H1 (cell line): ENCODE measurements around the gene SLC35F3. TPM values are rescaled to one million over a fixed set of nuclear protein-coding genes. Genes with fewer than 3 reads are reported as not detected.

ENCODE experiments used
- BACH1 ChIP-seq: IDR thresholded peaks from 2 replicates; pipeline ENCODE4 v1.6.1; 2012; ENCODE audit warnings: low read length, improper control_type of control experiment
- BRCA1 ChIP-seq: IDR thresholded peaks from 2 replicates; pipeline ENCODE4 v1.6.1; 2012; ENCODE audit warnings: low read depth, low read length, improper control_type of control experiment
- EP300 ChIP-seq, 2 experiments: IDR thresholded peaks; 1 replicate in 1 of 2; 2 replicates in 1 of 2; pipeline ENCODE4 v1.6.1; 2011 to 2012; ENCODE audit warnings: low read depth in 2 of 2, low read length in 2 of 2, mild to moderate bottlenecking in 2 of 2, borderline replicate concordance in 1 of 2, inconsistent platforms in 1 of 2, moderate library complexity in 1 of 2
- GABPA ChIP-seq: IDR thresholded peaks from 2 replicates; pipeline ENCODE4 v1.6.1; 2011; ENCODE audit warnings: mild to moderate bottlenecking, low read length, moderate library complexity, borderline replicate concordance; ENCODE audit not compliant: insufficient read depth
- NRF1 ChIP-seq: IDR thresholded peaks from 2 replicates; pipeline ENCODE4 v1.6.1; 2011; ENCODE audit warnings: mild to moderate bottlenecking, low read depth, low read length, improper control_type of control experiment
- POLR2AphosphoS5 ChIP-seq: IDR thresholded peaks from 2 replicates; pipeline ENCODE4 v1.6.1; 2011; ENCODE audit warnings: low read depth, low read length
- SAP30 ChIP-seq: fragments of 300-600 bp; sonication (generic); IDR thresholded peaks from 2 replicates; pipeline ENCODE4 v1.7.1; 2012; ENCODE audit warnings: low read length, moderate library complexity, mild to moderate bottlenecking, inconsistent platforms; ENCODE audit not compliant: insufficient read depth, insufficient replicate concordance
- SIRT6 ChIP-seq: IDR thresholded peaks from one replicate; pipeline ENCODE4 v1.7.1; 2012; ENCODE audit warnings: low read length, inconsistent platforms
- SP1 ChIP-seq: IDR thresholded peaks from 2 replicates; pipeline ENCODE4 v1.6.1; 2011; ENCODE audit warnings: low read depth, low read length
- SP2 ChIP-seq: IDR thresholded peaks from 2 replicates; pipeline ENCODE4 v1.6.1; 2012; ENCODE audit warnings: mild to moderate bottlenecking, low read length, inconsistent platforms
- TBP ChIP-seq: IDR thresholded peaks from 2 replicates; pipeline ENCODE4 v1.6.1; 2011; ENCODE audit warnings: low read depth, low read length, improper control_type of control experiment
- TCF12 ChIP-seq: IDR thresholded peaks from 2 replicates; pipeline ENCODE4 v1.6.1; 2011; ENCODE audit warnings: low read depth, mild to moderate bottlenecking, low read length
- YY1 ChIP-seq: IDR thresholded peaks from 2 replicates; pipeline ENCODE4 v1.6.1; 2011; ENCODE audit warnings: low read depth, mild to moderate bottlenecking, low read length
- ZNF274 ChIP-seq: IDR thresholded peaks from 2 replicates; pipeline ENCODE4 v1.7.0; 2012; ENCODE audit warnings: low read length, borderline replicate concordance; ENCODE audit errors: extremely low read depth
- polyA plus RNA-seq, 7 experiments: library from polyadenylated mRNA; depleted of rRNA in 3 of 7; stranded (reverse) in 5 of 7; unstranded in 2 of 7; fragments of >200 nt in 5 of 7; fragments of 200-250 nt in 2 of 7; gene quantifications; 1 replicate in 5 of 7; 2 replicates in 1 of 7; 4 replicates in 1 of 7; pipeline versions ENCODE4 v1.2.1 to v1.2.3, GENCODE V29; 2011 to 2013; ENCODE audit warnings: missing spikeins in 2 of 7, mixed read lengths in 2 of 7
- total RNA-seq: library from RNA; stranded (reverse); fragmentation: NEBNext Ultra II Directional; extraction: Animal tissue kit (Norgen Biotek cat#: 25700); gene quantifications from 2 replicates; pipeline ENCODE4 v1.2.1, GENCODE V29; 2021
- TF ChIP-seq, protein P1 (sequence below): IDR thresholded peaks from 2 replicates; pipeline ENCODE4 v1.6.1; 2012; ENCODE audit warnings: inconsistent platforms
- TF ChIP-seq, protein P2 (sequence below): IDR thresholded peaks from 2 replicates; pipeline ENCODE4 v1.6.1; 2011; ENCODE audit warnings: low read depth, mild to moderate bottlenecking, low read length; ENCODE audit not compliant: insufficient read depth

The SLC35F3 gene
- total and polyA plus RNA-seq, 2 of the 8 experiments (the other 6 are each of a cell fraction or from before 2014, with no cell fraction given) = 0.78 to 1.2 TPM

DNA sequence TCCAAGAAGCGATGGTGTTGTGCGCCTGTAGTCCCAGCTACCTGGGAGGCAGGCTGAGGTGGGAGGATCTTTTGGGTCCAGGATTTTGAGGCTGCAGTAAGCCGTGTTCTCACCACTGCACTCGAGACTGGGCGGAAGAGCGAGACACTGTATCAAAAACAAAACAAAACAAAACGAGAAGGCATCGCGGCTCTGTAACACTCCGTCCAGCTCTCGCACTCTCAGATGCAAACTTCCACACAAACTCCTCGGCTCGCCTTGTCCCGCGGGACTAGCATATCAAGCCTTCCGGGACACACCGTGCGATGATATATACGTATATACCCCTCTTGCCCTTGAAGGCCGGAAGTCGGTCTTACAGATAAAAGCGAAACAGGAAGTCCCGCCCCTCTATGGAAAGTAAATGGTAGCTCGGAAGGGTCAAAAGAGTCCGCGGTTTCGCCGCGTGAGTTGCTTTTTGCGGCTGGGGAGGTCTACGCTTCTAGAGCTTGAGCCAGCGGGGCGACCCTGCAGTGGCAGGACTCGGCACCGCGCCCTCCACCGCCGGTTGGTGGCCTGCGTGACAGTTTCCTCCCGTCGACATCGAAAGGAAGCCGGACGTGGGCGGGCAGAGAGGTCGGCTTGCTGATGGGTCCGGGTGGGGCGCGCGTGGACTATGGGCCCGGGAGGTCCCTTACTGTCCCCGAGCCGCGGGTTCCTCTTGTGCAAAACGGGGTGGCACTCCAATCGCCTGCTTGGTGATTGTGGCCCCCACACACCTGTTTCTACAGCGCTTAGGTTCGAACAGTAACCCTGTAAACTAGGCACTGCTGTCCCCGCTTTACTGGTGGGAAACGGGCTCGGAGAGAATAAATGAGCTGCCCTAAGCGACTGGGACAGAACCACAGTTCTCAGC, 468.8 kb downstream of the SLC35F3 start, which contains the start of gene COA6 (continued):
- TF ChIP-seq GABPA = peak; percentile 94
- TF ChIP-seq EP300 (IDR thresholded peaks at IDR 0.05; ENCODE audit: borderline replicate concordance in 1 of 2, low read depth in 2 of 2, low read length in 2 of 2) = no peak
- TF ChIP-seq TBP = peak; percentile 88
- TF ChIP-seq, protein P1, sequence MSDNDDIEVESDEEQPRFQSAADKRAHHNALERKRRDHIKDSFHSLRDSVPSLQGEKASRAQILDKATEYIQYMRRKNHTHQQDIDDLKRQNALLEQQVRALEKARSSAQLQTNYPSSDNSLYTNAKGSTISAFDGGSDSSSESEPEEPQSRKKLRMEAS = peak; percentile 60
- TF ChIP-seq SAP30 = no peak
- no peak for TF ChIP-seq SIRT6
- TF ChIP-seq BACH1 = no peak
- TF ChIP-seq YY1 = no peak
- peak; percentile 34; the same call in 1 of the 2 replicates for TF ChIP-seq SP2
- no peak for TF ChIP-seq NRF1
- TF ChIP-seq SP1 = no peak
- peak; percentile 81 for TF ChIP-seq POLR2AphosphoS5
- no peak for TF ChIP-seq BRCA1
- no peak for TF ChIP-seq TCF12
- TF ChIP-seq, protein P2, sequence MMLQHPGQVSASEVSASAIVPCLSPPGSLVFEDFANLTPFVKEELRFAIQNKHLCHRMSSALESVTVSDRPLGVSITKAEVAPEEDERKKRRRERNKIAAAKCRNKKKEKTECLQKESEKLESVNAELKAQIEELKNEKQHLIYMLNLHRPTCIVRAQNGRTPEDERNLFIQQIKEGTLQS = no peak
- TF ChIP-seq ZNF274 = no peak
